AG04449 (cell line): ENCODE measurements around the gene KANK4.
"Not testable (repeated sequence)": the region's sequence is repeated elsewhere in the genome, so short reads cannot be mapped to it uniquely, and the experiment has no call there.

Source experiments
- CTCF ChIA-PET: fragments of 350-600 bp; formaldehyde crosslinking; extraction: SDS; loops from one replicate; lab custom pipeline; 2021; ENCODE audit warnings: antibody characterized with exemption; lab: Yijun Ruan, JAX
- POLR2A ChIA-PET: fragments of 400-600, 350-600 bp; formaldehyde crosslinking; extraction: SDS; loops from one replicate; lab custom pipeline; 2020; ENCODE audit warnings: antibody characterized with exemption, inconsistent platforms; lab: Yijun Ruan, JAX
- DNase-seq: peaks from one replicate; pipeline ENCODE4 v3.0.0-alpha.2; 2010; ENCODE audit warnings: low read depth, low spot score
- H3K4me3 ChIP-seq: 2 replicates; pipeline ENCODE4 v1.5.1; 2011; ENCODE audit warnings: low read depth, mild to moderate bottlenecking, control low read depth, low read length
- CTCF ChIP-seq: IDR thresholded peaks from one replicate; pipeline ENCODE4 v1.5.1; 2011; ENCODE audit warnings: mild to moderate bottlenecking, moderate library complexity, low read length, control low read depth, inconsistent platforms; ENCODE audit not compliant: insufficient read depth; ENCODE audit errors: missing control alignments

Gene KANK4

GRCh38 chr1:62240651-62241370 is 78.4 kb downstream of the KANK4 start:
- no peak overlapping the region for H3K4me3 ChIP-seq
- TF ChIP-seq CTCF, result no peak
- CTCF ChIA-PET, result no interaction called here
- DNase-seq, result no peak
- POLR2A ChIA-PET, result no interaction called here

GRCh38 chr1:62239652-62240403 is 79.4 kb downstream of the KANK4 start:
- POLR2A ChIA-PET, DNase-seq, H3K4me3 ChIP-seq, CTCF ChIA-PET: not testable (repeated sequence)

GRCh38 chr1:62238507-62238906 is 80.7 kb downstream of the KANK4 start:
- ChIA-PET POLR2A (no interaction called here), CTCF (no interaction called here)
- H3K4me3 ChIP-seq, result no peak overlapping the region
- DNase-seq, result no peak
- no peak for TF ChIP-seq CTCF

GRCh38 chr1:62237950-62238374 is 81.3 kb downstream of the KANK4 start:
- DNase-seq, result no peak
- ChIA-PET CTCF (no interaction called here), POLR2A (no interaction called here)
- no peak overlapping the region for H3K4me3 ChIP-seq
- no peak for TF ChIP-seq CTCF

GRCh38 chr1:62237361-62237760 is 81.9 kb downstream of the KANK4 start:
- ChIA-PET CTCF (no interaction called here), POLR2A (no interaction called here)
- H3K4me3 ChIP-seq, result no peak overlapping the region
- no peak for TF ChIP-seq CTCF
- DNase-seq, result no peak

- no peak for DNase-seq
- ChIA-PET POLR2A (no interaction called here), CTCF (no interaction called here)
- TF ChIP-seq CTCF, result no peak
- H3K4me3 ChIP-seq, result no peak overlapping the region
Measured at GRCh38 chr1:62235576-62235975, 83.7 kb downstream of the KANK4 start.

- TF ChIP-seq CTCF, result no peak
- ChIA-PET POLR2A (no interaction called here), CTCF (no interaction called here)
- DNase-seq, result no peak
- no peak overlapping the region for H3K4me3 ChIP-seq
Measured at GRCh38 chr1:62234688-62235087, 84.5 kb downstream of the KANK4 start.
